Mucosa of descending colon (tissue), 3 donors: ENCODE measurements around the gene IRX3. TPM values are rescaled to one million over a fixed set of nuclear protein-coding genes. Genes with fewer than 3 reads are reported as not detected.

Source experiments
- ATAC-seq: fragments of 200-7000 bp; cut with Tn5 transposase; one replicate; pipeline ENCODE4 v1.9.1; 2020; ENCODE audit warnings: mild to moderate bottlenecking, moderate library complexity
- DNase-seq, 3 donors: peaks; one replicate each; pipeline ENCODE4 v3.0.0-alpha.2; 2020
- H3K36me3 ChIP-seq: fragments of 200-600 bp; one replicate; pipeline ENCODE4 v1.8.0; 2021; ENCODE audit warnings: low read depth, mild to moderate bottlenecking
- H3K4me1 ChIP-seq: fragments of 200-600 bp; one replicate; pipeline ENCODE4 v1.8.0; 2021; ENCODE audit warnings: low read depth, mild to moderate bottlenecking
- H3K4me3 ChIP-seq: fragments of 200-600 bp; one replicate; pipeline ENCODE4 v1.8.0; 2021; ENCODE audit warnings: mild to moderate bottlenecking
- H3K9me3 ChIP-seq: fragments of 200-600 bp; one replicate; pipeline ENCODE4 v1.8.0; 2021; ENCODE audit warnings: mild to moderate bottlenecking
- CTCF ChIP-seq: fragments of 200-600 bp; IDR thresholded peaks from one replicate; pipeline ENCODE4 v1.8.0; 2022; ENCODE audit warnings: antibody characterized with exemption, mild to moderate bottlenecking
- intact Hi-C, 2 donors: fragments of 100-400 bp; cut with DNase I in 1 of 2; cut with micrococcal nuclease in 1 of 2; formaldehyde crosslinking; loops; one replicate each; pipeline versions ENCODE4 v1.11.0 to v1.11.1; 2022; cut with DNase I, micrococcal nuclease
- total RNA-seq, 3 donors: library from RNA; stranded (reverse); fragmentation: NEBNext Ultra II Directional in 2 of 3; extraction: Animal tissue kit (Norgen Biotek cat#: 25700) in 2 of 3; gene quantifications; one replicate each; pipeline versions ENCODE4 v1.2.1 to v1.2.4, GENCODE V29; 2021 to 2023
- donor health status: DM: no; HTN: no; CAD: no; lungs with moderate emphysema.
- donor health status: DM: no; HTN: no; CAD: no.
- donor health status: DM: no; HTN: yes; CAD: no.

The IRX3 gene
- total RNA-seq, 3 donors from 2014 or later = 0.44 TPM; not detected in 2

DNA sequence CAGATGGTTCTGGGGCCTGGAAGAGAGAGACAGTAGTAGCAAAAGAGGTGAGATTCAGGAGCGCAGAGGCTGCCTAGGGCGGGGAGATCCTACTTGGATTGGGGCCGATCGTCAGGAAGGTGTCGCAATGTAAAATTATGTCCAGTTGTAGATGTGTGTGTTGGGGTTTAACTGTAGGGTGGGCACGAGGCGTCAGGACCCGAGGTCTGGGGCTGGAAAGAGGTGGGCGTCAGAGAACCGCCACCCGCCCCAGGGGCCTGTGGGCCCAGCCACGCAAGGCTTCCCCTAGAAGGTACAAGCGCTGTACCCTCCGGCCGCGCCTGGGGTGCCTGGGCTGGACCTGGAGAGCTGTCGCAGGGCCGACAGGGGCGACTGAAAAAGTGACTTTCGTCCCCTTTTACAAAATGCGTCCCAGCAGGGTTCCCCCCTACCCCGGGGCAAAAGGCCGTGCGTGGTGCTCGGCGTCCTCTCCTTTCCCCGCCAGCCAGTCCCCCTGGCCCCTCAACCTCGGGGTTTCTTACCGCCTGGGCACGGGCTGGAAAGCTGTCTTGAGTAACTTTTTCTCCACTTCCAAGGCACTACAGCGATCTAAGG lies 2.8 kb downstream of the IRX3 start:
- no peaks in the 10 kb centered on the region for H3K36me3 ChIP-seq
- TF ChIP-seq CTCF = no peak
- peaks cover 45% of the 10 kb centered on the region for H3K4me1 ChIP-seq
- ATAC-seq (no peak), DNase-seq (no peak)
- H3K9me3 ChIP-seq = no peaks in the 10 kb centered on the region
- H3K4me3 ChIP-seq = no peak overlapping the region
- intact Hi-C loops = no loop called here

DNA sequence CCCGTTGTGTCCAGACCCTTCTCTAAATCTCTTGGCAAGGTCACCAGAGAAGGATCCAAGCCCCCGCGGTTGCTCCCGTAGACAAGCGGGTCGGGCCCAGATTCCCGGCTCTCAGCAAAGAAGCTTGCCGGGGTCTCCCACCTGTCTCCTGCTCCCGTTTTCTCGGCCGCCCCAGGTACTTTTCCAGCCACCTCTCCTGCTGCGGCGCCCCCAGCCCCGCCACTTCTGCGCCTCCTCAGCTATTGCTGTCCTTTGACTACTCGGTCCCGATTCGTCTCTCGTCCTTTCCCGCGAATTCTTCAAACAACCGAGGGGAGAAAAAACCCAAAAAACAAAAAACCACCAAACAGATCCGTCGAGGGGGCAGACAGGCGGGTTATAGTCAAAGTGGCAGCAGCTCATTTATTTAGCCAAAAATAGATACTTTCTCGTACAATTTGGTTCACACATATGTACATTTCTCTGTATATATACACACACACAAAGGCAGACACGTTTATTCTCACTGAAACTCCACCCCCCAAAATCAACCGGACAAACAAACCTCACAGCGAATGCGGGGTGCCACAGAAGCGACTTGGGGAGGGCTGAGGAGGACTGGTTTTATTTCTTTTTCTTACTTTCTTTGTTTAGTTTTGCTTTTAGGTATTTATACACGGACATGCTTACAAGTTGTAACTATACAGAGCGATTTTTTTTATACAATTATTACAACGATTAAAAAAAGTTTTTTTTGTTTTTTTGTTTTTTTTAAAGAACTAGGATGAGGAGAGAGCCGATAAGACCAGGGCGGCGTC lies 3.5 kb downstream of the IRX3 start:
- DNase-seq = no peak
- peaks cover 45% of the 10 kb centered on the region for H3K4me1 ChIP-seq
- H3K9me3 ChIP-seq = no peaks in the 10 kb centered on the region
- intact Hi-C loops = no loop called here
- H3K36me3 ChIP-seq = no peaks in the 10 kb centered on the region
- no peak overlapping the region for H3K4me3 ChIP-seq
- TF ChIP-seq CTCF = no peak
- no peak for ATAC-seq

- intact Hi-C loops = no loop called here
- H3K4me3 ChIP-seq = no peak overlapping the region
- peaks cover 39% of the 10 kb centered on the region for H3K4me1 ChIP-seq
- no peaks in the 10 kb centered on the region for H3K9me3 ChIP-seq
- peak; percentile 46 for TF ChIP-seq CTCF
- H3K36me3 ChIP-seq = no peaks in the 10 kb centered on the region
- DNase-seq (peak; percentile 50 to 64 (median 54)), ATAC-seq (peak; percentile 65)
These were observed 4.2 kb downstream of the IRX3 start for GRCh38 chr16:54282202-54282927.

DNA sequence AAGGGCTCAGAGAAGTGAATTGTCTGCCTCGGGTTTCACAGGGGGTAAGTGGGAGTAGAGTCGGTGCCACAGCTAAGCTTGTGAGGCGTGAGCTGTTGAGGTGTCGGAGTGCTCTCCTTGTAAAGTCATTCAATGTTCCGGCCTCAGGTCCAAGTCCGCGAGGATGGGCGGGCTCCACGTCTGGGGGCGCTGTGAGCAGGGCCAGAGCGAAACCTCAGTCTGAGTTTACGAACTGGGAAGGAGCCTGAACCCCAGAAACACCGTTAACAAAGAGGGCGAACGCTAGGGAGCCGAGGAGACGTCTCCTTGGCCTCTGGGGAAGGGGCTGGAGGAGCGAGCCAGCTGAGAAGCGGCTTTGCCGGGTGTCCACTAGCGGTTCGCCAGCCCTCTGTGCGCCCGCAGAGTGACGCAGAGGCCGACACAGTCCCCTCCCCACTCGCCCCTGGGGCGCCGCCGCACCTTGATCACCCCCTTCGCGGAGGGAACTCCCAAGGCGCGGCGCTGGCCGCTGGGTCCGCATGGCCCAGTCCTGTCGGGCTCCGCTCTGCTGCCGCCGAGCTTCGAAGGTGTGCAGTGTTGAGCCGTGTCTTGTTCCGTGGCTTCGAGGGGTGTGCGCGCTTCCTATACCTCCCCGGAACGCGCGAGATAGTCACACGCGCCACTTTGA lies 4.9 kb downstream of the IRX3 start:
- Histone ChIP-seq H3K36me3 (no peaks in the 10 kb centered on the region), H3K4me1 (peaks cover 32% of the 10 kb centered on the region), H3K9me3 (no peaks in the 10 kb centered on the region), H3K4me3 (no peak overlapping the region)
- intact Hi-C loops = no loop called here
- DNase-seq (peak in 1 of 3 donors; percentile 53), ATAC-seq (peak; percentile 45)
- TF ChIP-seq CTCF = no peak

DNA sequence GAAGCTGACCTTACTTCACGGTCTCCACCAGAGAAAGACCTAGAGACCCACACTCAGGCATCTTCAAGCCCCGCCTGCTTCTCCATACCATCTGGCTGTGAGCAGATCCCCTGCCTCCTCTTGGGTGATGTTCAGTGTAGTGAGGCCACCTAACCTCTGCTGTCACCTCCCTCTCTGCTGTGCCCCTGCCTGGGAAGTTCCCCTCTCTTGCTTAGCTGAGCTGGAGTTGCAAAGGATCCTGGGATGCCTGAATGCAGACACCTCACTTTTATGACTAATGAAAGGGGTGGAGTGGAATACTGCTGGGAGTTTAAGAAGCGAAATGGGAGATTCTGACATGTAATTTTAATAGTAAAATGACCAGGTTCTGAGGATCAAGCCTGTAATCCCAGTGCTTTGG lies 5.8 kb downstream of the IRX3 start:
- no peak for ATAC-seq
- no peak for TF ChIP-seq CTCF
- intact Hi-C loops = no loop called here
- H3K4me1 ChIP-seq = peaks cover 25% of the 10 kb centered on the region
- DNase-seq = no peak
- H3K9me3 ChIP-seq = no peaks in the 10 kb centered on the region
- H3K36me3 ChIP-seq = no peaks in the 10 kb centered on the region
- no peak overlapping the region for H3K4me3 ChIP-seq
